ENCODE data around the gene TSEN2. TPM values are rescaled to one million over a fixed set of nuclear protein-coding genes. Genes with fewer than 3 reads are reported as not detected.
"Not testable (repeated sequence)": the region's sequence is repeated elsewhere in the genome, so short reads cannot be mapped to it uniquely, and the experiment has no call there.

Gene TSEN2
- total RNA-seq, 2 donors from 2014 or later = 13.7 to 21.1 TPM

DNA sequence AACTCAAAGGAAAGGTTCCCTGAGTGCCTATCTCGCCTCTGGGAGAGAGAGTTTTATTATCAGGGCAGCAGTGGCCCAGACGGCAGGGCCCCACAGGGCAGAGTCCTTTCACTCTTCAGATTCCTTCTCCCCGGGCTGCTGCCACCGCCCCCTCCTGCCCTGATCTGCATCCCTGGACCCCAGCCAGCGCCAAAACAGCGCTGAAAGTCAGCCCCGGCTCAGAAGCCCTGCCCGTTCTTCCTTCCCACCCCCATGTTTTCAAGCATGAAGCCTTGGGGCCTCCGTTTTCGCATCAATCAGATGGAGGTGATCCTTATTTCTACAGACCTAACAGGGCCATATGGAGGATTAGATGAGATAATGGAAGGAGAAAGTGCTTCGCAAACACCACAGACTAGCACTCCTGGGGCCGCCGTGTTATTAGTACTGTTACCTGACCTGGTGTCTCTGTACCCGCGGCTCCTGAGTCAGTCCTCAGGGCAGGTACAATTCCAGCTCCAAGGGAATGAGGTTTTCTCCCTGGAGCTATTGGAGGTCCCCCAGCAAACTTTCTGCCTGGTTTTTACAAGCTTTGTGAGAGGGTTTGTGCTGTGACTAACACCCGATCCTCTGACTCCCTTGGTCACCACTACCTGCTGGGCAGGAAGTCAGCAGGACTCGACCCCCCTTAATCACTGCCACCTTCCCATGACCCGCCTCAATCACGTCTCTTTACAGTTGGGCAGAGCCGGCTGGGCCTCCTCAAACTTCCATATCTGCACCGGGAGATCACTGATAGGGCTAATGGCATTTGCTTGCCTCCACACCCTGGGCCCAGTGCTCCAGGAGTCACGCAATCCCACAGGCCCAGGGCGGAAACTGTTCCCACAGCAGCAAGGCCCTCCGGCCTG is 39.5 kb upstream of the TSEN2 start:
- TF ChIP-seq, protein P1, sequence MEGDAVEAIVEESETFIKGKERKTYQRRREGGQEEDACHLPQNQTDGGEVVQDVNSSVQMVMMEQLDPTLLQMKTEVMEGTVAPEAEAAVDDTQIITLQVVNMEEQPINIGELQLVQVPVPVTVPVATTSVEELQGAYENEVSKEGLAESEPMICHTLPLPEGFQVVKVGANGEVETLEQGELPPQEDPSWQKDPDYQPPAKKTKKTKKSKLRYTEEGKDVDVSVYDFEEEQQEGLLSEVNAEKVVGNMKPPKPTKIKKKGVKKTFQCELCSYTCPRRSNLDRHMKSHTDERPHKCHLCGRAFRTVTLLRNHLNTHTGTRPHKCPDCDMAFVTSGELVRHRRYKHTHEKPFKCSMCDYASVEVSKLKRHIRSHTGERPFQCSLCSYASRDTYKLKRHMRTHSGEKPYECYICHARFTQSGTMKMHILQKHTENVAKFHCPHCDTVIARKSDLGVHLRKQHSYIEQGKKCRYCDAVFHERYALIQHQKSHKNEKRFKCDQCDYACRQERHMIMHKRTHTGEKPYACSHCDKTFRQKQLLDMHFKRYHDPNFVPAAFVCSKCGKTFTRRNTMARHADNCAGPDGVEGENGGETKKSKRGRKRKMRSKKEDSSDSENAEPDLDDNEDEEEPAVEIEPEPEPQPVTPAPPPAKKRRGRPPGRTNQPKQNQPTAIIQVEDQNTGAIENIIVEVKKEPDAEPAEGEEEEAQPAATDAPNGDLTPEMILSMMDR (IDR thresholded peaks at IDR 0.05) = no peak
- H3K27me3 ChIP-seq = no peaks in the 10 kb centered on the region
- H3K36me3 ChIP-seq = no peaks in the 10 kb centered on the region
- no peak overlapping the region for H3K4me3 ChIP-seq
- H3K4me1 ChIP-seq = peaks cover 18% of the 10 kb centered on the region
- H3K9me3 ChIP-seq = no peaks in the 10 kb centered on the region
- intact Hi-C loops (cut with DNase I) = no loop called here
- peak overlapping the region; percentile 83 for H3K27ac ChIP-seq
- peak overlapping the region; percentile 33 to 83 for H3K9ac ChIP-seq (ENCODE audit: low read depth in 2 of 2, low read length in 2 of 2)
- peak; percentile 89 for DNase-seq

DNA sequence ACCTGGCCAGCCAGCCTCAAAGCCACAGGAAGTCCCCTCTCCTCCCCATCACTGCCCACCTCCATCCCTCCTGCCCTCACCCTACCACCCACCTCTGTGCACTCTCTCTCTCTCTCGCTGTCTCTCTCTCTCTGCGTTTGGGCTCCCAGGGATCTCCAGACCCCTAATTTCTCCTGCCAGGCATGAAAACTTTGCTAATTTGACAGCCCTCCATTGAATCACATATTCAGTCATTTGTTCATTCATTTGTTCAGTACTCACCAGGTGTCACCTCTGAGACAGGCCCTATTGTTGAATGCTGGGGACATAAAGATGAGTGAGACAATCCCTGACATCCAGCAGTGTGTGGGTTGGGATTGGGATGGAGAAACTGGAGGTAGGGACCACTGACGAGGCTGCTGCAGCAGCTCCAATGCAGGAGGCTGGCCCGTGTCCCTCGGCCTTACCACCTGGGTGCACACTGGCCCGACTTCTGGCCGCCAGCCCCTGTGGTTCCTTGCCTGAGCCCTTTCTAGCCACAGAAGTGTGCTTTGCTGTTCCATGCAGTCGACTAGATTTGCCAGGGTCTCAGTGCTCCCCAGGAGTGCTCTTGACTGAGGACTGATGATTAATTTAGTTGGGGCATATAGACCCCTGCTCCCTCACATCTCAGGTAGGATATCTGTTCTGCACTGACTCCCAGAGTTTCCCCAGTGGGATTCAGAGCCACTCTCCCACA is 38.6 kb upstream of the TSEN2 start:
- DNase-seq = no peak
- TF ChIP-seq, protein P1 (IDR thresholded peaks at IDR 0.05) = no peak
- Histone ChIP-seq H3K9ac (ENCODE audit: low read depth in 2 of 2, low read length in 2 of 2) (peak overlapping the region; percentile 61 to 83), H3K4me1 (peaks cover 16% of the 10 kb centered on the region), H3K36me3 (no peaks in the 10 kb centered on the region), H3K4me3 (no peak overlapping the region), H3K9me3 (no peaks in the 10 kb centered on the region), H3K27me3 (no peaks in the 10 kb centered on the region), H3K27ac (peak overlapping the region; percentile 83)
- intact Hi-C loops (cut with DNase I) = no loop called here

DNA sequence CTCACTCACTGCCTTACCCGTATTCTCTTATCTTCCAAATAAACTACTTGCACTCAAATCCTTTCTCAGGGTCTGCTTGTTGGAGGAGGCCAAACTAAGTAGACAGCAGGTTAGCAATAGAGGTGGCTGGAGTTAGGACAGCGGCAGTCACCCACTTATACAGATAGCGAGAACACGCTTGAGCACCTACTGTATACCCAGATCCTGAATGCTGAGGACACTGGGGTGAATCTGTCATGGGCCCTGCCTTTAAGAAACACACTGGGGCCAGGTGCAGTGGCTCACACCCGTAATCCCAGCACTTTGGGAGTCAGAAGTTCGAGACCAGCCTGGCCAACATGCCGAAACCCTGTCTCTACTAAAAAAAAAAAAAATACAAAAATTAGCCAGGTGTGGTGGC is 38.0 kb upstream of the TSEN2 start:
- peak overlapping the region in 1 of 2 donors; percentile 83 for H3K9ac ChIP-seq (ENCODE audit: low read depth in 2 of 2, low read length in 2 of 2)
- no peaks in the 10 kb centered on the region for H3K27me3 ChIP-seq
- TF ChIP-seq, protein P1 (IDR thresholded peaks at IDR 0.05) = no peak
- H3K36me3 ChIP-seq = no peaks in the 10 kb centered on the region
- peaks cover 16% of the 10 kb centered on the region for H3K4me1 ChIP-seq
- no peaks in the 10 kb centered on the region for H3K9me3 ChIP-seq
- intact Hi-C loops (cut with DNase I) = no loop called here
- H3K27ac ChIP-seq = peak overlapping the region; percentile 83
- DNase-seq = no peak
- no peak overlapping the region for H3K4me3 ChIP-seq

DNA sequence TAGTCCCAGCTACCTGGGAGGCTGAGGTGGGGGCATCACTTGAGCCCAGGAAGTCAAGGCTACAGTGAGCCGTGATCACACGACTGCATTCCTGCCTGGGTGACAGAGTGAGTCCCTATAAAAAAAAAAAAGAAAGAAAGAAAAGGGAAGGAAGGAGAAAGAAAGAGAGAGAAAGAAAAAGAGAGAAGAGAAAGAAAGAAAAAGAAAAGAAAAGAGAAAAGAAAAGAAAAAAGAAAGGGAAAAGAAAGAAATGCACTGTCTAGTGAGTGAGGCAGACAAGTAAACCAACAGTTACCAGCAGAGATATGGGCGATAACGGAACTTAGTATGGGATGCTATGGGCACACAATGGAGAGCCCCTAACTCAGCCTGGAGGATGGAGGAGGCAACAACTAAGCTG is 37.2 kb upstream of the TSEN2 start:
- DNase-seq = no peak
- H3K4me1 ChIP-seq = peaks cover 16% of the 10 kb centered on the region
- H3K9ac ChIP-seq (ENCODE audit: low read depth in 2 of 2, low read length in 2 of 2) = no peak overlapping the region
- H3K36me3 ChIP-seq = no peaks in the 10 kb centered on the region
- H3K27me3 ChIP-seq = no peaks in the 10 kb centered on the region
- H3K27ac ChIP-seq = no peak overlapping the region
- no peaks in the 10 kb centered on the region for H3K9me3 ChIP-seq
- TF ChIP-seq, protein P1 (IDR thresholded peaks at IDR 0.05) = no peak
- intact Hi-C loops (cut with DNase I) = no loop called here
- no peak overlapping the region for H3K4me3 ChIP-seq

DNA sequence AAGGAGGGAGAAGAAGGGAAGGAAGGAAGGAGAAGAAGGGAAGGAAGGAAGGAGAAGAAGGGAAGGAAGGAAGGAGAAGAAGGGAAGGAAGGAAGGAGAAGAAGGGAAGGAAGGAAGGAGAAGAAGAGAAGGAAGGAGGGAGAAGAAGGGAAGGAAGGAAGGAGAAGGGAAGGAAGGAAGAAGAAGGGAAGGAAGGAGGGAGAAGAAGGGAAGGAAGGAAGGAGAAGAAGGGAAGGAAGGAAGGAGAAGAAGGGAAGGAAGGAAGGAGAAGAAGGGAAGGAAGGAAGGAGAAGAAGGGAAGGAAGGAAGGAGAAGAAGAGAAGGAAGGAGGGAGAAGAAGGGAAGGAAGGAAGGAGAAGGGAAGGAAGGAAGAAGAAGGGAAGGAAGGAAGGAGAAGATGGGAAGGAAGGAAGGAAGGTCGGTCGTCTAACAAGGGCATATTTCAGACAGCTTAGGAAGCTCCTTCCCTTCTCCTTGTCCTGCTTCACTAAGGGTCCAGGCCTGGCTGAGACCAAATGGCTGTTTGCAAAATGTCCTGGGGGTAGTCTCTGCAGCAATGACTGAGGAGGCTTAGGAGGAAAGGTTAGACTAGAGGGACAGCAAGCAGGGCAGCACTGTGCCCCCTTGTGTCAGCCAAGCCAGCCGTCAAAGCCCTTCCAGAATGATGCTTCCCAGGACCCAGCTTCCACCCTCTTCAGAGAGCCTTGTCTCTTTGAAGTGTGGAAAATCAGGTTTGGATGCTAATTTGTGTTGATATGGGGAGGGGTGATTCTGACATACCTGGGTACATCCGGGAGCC is 35.7 kb upstream of the TSEN2 start:
- H3K36me3 ChIP-seq; H3K4me3 ChIP-seq; H3K9me3 ChIP-seq; H3K9ac ChIP-seq (ENCODE audit: low read depth in 2 of 2, low read length in 2 of 2); intact Hi-C loops (cut with DNase I); DNase-seq; H3K27ac ChIP-seq; H3K27me3 ChIP-seq: not testable (repeated sequence)
- H3K4me1 ChIP-seq = peaks cover 13% of the 10 kb centered on the region
